ENCODE data around the gene TGFB2. TPM values are rescaled to one million over a fixed set of nuclear protein-coding genes. Genes with fewer than 3 reads are reported as not detected.

TGFB2 gene
- total RNA-seq, 1 experiment from 2014 or later, result 0.34 TPM

DNA sequence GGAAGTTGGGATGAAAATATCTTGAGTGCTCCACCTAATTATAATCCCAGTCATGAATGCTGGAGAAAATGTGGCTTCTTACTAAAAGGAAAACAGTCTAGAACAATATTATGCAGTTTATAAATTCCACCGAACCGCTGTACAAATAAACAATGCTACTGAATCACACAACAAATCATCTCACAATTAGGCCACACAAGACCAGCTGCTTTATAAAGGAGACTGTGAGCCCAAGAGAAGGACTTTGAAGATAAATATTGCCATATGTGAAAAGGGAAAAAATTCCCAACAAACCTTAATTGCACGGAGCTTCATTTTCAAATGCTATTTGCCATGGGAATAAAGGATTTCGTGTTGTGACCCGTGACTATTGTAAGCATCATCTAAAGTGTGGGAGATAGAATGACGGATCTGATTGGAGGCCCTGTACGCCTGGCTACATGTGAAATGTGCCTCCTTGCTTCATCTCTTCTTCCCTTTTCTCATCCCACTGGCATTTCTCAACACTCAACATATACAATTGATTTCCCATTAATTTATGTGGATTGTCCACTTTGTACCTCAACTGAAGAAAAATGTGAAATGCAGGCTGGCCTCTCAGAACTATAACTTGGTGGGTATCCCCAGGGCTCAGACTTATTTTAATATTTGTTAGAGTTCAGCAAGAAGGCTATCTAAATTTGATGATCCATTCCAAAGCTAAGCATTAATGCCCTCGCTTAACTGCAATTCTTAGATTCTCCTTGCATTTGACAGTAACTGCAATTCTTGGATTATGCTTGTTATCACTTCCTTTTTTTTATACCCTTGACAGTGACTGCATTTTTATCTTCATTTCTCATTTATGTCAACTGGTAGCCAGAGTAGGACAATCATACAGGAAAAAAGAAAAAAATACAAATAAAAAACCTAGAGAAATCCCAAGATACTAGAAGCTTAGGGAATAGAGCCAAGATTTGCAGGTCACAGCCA lies 122.3 kb downstream of the TGFB2 start:
- no peaks in the 10 kb centered on the region for H3K36me3 ChIP-seq (ENCODE audit: control insufficient read depth in 1 of 2, insufficient read depth in 2 of 2, low read length in 2 of 2)
- intact Hi-C loops (cut with micrococcal nuclease), result no loop called here
- H3K9me2 ChIP-seq (ENCODE audit: insufficient read depth), result no peaks in the 10 kb centered on the region
- ChIA-PET RAD21 (ENCODE audit: low non-redundant PET in 1 of 2, low total read pairs in 2 of 2, uncharacterized antibody in 2 of 2, unreplicated experiment in 2 of 2) (no interaction called here), POLR2A (no interaction called here), CTCF (no interaction called here)
- no peak overlapping the region for H3K4me2 ChIP-seq (ENCODE audit: low read length)
- H2AFZ ChIP-seq (ENCODE audit: low read depth, low read length, poor library complexity, severe bottlenecking), result no peak overlapping the region
- BruUV-seq (replicated peaks), result no TSS peak
- peaks cover 5 to 15% of the 10 kb centered on the region in 2 experiments; a peak in 2 of 4 replicates for H3K4me1 ChIP-seq (ENCODE audit: control insufficient read depth in 1 of 2, insufficient read depth in 2 of 2, low read length in 2 of 2)
- ATAC-seq (no peak), DNase-seq (ENCODE audit: low read depth, low spot score) (no peak)
- H3K79me2 ChIP-seq (ENCODE audit: insufficient read depth, low read length), result no peaks in the 10 kb centered on the region
- H3K27me3 ChIP-seq (ENCODE audit: insufficient read depth, low read length), result no peaks in the 10 kb centered on the region
- H3K9ac ChIP-seq (ENCODE audit: low read length), result no peak overlapping the region
- H4K20me1 ChIP-seq (ENCODE audit: insufficient read depth), result no peaks in the 10 kb centered on the region
- H3K9me3 ChIP-seq (ENCODE audit: control insufficient read depth in 1 of 2, insufficient read depth in 1 of 2, low read depth in 1 of 2, low read length in 2 of 2), result no peaks in the 10 kb centered on the region
- no peak overlapping the region for H3K4me3 ChIP-seq (replicated peaks in 1 of 2; ENCODE audit: low read depth in 1 of 2, low read length in 2 of 2)
- TF ChIP-seq EZH2phosphoT487 (IDR thresholded peaks at IDR 0.05; ENCODE audit: borderline replicate concordance) (no peak), FOSL1 (IDR thresholded peaks at IDR 0.05; ENCODE audit: low read depth) (no peak), RAD21 (IDR thresholded peaks at IDR 0.05; ENCODE audit: low read depth) (no peak), ELF1 (IDR thresholded peaks at IDR 0.05; ENCODE audit: borderline replicate concordance, low read depth) (no peak), SIN3A (IDR thresholded peaks at IDR 0.05; ENCODE audit: low read depth) (no peak), EGR1 (IDR thresholded peaks at IDR 0.05; ENCODE audit: low read depth) (no peak), TCF7L2 (IDR thresholded peaks at IDR 0.05; ENCODE audit: borderline replicate concordance, extremely low read depth, insufficient read depth, insufficient read length) (no peak), YY1 (IDR thresholded peaks at IDR 0.05; ENCODE audit: extremely low read depth, insufficient replicate concordance, low read depth, low read length) (no peak), POLR2A (IDR thresholded peaks at IDR 0.05; ENCODE audit: borderline replicate concordance, extremely low read depth, insufficient read depth, insufficient read length) (no peak), POLR2AphosphoS5 (IDR thresholded peaks at IDR 0.05; ENCODE audit: low read depth, low read length) (no peak), ZFX (IDR thresholded peaks at IDR 0.05) (no peak), ZNF274 (IDR thresholded peaks at IDR 0.05; ENCODE audit: low read depth, low read length) (no peak)
- TF ChIP-seq, protein P1, sequence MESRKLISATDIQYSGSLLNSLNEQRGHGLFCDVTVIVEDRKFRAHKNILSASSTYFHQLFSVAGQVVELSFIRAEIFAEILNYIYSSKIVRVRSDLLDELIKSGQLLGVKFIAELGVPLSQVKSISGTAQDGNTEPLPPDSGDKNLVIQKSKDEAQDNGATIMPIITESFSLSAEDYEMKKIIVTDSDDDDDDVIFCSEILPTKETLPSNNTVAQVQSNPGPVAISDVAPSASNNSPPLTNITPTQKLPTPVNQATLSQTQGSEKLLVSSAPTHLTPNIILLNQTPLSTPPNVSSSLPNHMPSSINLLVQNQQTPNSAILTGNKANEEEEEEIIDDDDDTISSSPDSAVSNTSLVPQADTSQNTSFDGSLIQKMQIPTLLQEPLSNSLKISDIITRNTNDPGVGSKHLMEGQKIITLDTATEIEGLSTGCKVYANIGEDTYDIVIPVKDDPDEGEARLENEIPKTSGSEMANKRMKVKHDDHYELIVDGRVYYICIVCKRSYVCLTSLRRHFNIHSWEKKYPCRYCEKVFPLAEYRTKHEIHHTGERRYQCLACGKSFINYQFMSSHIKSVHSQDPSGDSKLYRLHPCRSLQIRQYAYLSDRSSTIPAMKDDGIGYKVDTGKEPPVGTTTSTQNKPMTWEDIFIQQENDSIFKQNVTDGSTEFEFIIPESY (IDR thresholded peaks at IDR 0.05; ENCODE audit: extremely low read depth, insufficient replicate concordance, low read length), result no peak
- TF ChIP-seq, protein P2, sequence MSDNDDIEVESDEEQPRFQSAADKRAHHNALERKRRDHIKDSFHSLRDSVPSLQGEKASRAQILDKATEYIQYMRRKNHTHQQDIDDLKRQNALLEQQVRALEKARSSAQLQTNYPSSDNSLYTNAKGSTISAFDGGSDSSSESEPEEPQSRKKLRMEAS (IDR thresholded peaks at IDR 0.05), result no peak
- TF ChIP-seq, protein P3, sequence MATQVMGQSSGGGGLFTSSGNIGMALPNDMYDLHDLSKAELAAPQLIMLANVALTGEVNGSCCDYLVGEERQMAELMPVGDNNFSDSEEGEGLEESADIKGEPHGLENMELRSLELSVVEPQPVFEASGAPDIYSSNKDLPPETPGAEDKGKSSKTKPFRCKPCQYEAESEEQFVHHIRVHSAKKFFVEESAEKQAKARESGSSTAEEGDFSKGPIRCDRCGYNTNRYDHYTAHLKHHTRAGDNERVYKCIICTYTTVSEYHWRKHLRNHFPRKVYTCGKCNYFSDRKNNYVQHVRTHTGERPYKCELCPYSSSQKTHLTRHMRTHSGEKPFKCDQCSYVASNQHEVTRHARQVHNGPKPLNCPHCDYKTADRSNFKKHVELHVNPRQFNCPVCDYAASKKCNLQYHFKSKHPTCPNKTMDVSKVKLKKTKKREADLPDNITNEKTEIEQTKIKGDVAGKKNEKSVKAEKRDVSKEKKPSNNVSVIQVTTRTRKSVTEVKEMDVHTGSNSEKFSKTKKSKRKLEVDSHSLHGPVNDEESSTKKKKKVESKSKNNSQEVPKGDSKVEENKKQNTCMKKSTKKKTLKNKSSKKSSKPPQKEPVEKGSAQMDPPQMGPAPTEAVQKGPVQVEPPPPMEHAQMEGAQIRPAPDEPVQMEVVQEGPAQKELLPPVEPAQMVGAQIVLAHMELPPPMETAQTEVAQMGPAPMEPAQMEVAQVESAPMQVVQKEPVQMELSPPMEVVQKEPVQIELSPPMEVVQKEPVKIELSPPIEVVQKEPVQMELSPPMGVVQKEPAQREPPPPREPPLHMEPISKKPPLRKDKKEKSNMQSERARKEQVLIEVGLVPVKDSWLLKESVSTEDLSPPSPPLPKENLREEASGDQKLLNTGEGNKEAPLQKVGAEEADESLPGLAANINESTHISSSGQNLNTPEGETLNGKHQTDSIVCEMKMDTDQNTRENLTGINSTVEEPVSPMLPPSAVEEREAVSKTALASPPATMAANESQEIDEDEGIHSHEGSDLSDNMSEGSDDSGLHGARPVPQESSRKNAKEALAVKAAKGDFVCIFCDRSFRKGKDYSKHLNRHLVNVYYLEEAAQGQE (IDR thresholded peaks at IDR 0.05; ENCODE audit: low read depth), result no peak
- H3K27ac ChIP-seq (ENCODE audit: low read depth, low read length), result no peak overlapping the region
